IgD-negative memory B cell (primary cell): Measurements from ENCODE around the gene RSPO1. TPM values are rescaled to one million over a fixed set of nuclear protein-coding genes. Genes with fewer than 3 reads are reported as not detected.
"Not testable (repeated sequence)": the region's sequence is repeated elsewhere in the genome, so short reads cannot be mapped to it uniquely, and the experiment has no call there.

Experiments used
- H3K27ac Mint-ChIP-seq, 3 donors: one replicate each; pipeline ENCODE4 v1.8.0; 2020 to 2022; ENCODE audit warnings: mild to moderate bottlenecking in 3 of 3, mixed read lengths in 3 of 3, moderate library complexity in 1 of 3
- H3K27me3 Mint-ChIP-seq: one replicate; pipeline ENCODE4 v1.8.0; 2021; ENCODE audit warnings: mixed read lengths
- H3K36me3 Mint-ChIP-seq: one replicate; pipeline ENCODE4 v1.8.0; 2020; ENCODE audit warnings: mild to moderate bottlenecking, mixed read lengths
- H3K4me1 Mint-ChIP-seq, 3 donors: one replicate each; pipeline ENCODE4 v1.8.0; 2020 to 2022; ENCODE audit warnings: mixed read lengths in 3 of 3, mild to moderate bottlenecking in 1 of 3
- H3K4me3 Mint-ChIP-seq, 4 donors: one replicate each; pipeline ENCODE4 v1.8.0; 2020 to 2022; ENCODE audit warnings: mild to moderate bottlenecking in 4 of 4, mixed read lengths in 4 of 4, moderate library complexity in 3 of 4
- H3K9me3 Mint-ChIP-seq, 3 donors: one replicate each; pipeline ENCODE4 v1.8.0; 2020 to 2021; ENCODE audit warnings: mixed read lengths in 3 of 3, mild to moderate bottlenecking in 1 of 3
- polyA plus RNA-seq: library from polyadenylated mRNA; unstranded; fragments of 300-500 nt; fragmentation: Illumina TruSeq; gene quantifications from one replicate; pipeline ENCODE4 v1.2.3, GENCODE V29; 2021

Gene RSPO1, protein sequence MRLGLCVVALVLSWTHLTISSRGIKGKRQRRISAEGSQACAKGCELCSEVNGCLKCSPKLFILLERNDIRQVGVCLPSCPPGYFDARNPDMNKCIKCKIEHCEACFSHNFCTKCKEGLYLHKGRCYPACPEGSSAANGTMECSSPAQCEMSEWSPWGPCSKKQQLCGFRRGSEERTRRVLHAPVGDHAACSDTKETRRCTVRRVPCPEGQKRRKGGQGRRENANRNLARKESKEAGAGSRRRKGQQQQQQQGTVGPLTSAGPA
- not detected for polyA plus RNA-seq

- Mint-ChIP-seq H3K27me3 (peaks cover 72% of the 10 kb centered on the region), H3K27ac (peak within 1 kb of the TSS in 1 of 3 donors; percentile 26), H3K4me3 (peak within 1 kb of the TSS in 3 of 4 donors; percentile 30 to 86 (median 76)), H3K9me3 (no peaks in the 10 kb centered on the region), H3K36me3 (no peaks in the 10 kb centered on the region), H3K4me1 (peaks cover 0 to 10% (median 7%) of the 10 kb centered on the region in 3 donors)
Measured at GRCh38 chr1:37634244-37634991, at the start of gene RSPO1. RSPO1 (minus strand) TSS chr1:37634892; CDS start chr1:37629661, 5,231 bp downstream.

GRCh38 chr1:37684182-37684581 lies 49.5 kb upstream of the RSPO1 start:
- peaks cover 2 to 19% (median 10%) of the 10 kb centered on the region in 3 donors for H3K4me1 Mint-ChIP-seq
- H3K4me3 Mint-ChIP-seq, H3K27me3 Mint-ChIP-seq, H3K9me3 Mint-ChIP-seq, H3K36me3 Mint-ChIP-seq, H3K27ac Mint-ChIP-seq: not testable (repeated sequence)

DNA sequence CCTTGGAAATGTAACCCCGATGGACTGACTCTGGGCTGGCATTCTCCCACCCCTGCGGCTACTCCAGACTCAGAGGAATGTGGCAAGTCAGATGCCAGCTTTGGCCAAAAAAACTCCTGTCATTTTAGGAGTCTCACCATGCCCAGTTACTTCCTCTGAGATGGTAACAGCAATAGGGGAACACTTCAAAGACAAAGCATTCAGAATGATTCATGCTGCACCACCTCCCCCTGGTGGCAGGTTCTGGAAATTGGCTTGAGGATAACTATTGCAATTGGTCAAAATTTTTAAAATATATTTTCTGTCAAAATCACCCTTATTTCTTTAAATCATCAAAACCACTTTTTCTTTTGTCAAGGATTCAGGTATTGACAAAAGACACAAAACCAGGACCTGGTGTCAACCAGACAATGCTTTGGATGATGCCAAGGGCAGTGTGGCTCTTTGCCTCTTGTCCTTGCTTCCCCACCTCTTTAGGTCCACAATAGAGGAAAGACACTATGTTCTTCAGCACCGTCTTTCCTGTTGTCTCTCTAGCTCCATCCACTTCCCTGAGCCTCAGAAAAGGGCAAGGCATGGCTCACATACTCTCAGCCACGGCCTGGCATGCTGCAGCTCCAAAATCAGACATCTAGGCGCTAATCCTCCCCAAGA lies 47.8 kb upstream of the RSPO1 start:
- Mint-ChIP-seq H3K4me3 (no peak overlapping the region), H3K27ac (peak overlapping the region in 2 of 3 donors; percentile 44 to 57), H3K36me3 (peaks cover 8% of the 10 kb centered on the region)

GRCh38 chr1:37680933-37681332 lies 46.2 kb upstream of the RSPO1 start:
- H3K27ac Mint-ChIP-seq, result no peak overlapping the region
- H3K36me3 Mint-ChIP-seq, result peaks cover 8% of the 10 kb centered on the region
- H3K4me3 Mint-ChIP-seq, result no peak overlapping the region
- H3K4me1 Mint-ChIP-seq, result peaks cover 9 to 16% (median 15%) of the 10 kb centered on the region in 3 donors
- no peaks in the 10 kb centered on the region for H3K27me3 Mint-ChIP-seq
- no peaks in the 10 kb centered on the region for H3K9me3 Mint-ChIP-seq

More for the DNA sequence above, 47.8 kb upstream of the RSPO1 start:
- Mint-ChIP-seq H3K9me3 (no peaks in the 10 kb centered on the region), H3K27me3 (no peaks in the 10 kb centered on the region), H3K4me1 (peaks cover 0 to 8% (median 3%) of the 10 kb centered on the region in 3 donors)

DNA sequence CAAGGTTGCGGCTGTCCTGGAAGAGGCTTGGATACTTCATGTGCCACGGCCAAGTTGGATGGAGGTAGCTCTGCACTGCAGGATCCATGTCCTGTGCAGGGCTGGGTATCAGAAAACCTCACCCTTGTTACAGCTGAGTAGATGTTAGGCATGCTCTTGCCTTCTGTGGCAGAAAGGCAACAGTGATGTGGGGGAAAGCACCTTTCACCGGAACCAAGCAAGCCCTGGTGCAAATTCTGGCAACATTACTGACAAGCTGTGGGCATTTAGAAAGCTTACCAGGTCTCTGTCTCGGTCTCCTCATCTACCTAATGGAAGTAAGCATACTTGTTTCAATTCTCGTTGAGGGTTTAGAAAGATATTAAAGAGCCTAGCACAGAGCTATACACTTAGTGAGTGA lies 43.1 kb upstream of the RSPO1 start:
- H3K27ac Mint-ChIP-seq, result no peak overlapping the region
- peaks cover 9 to 22% (median 21%) of the 10 kb centered on the region in 3 donors for H3K4me1 Mint-ChIP-seq
- no peaks in the 10 kb centered on the region for H3K9me3 Mint-ChIP-seq
- H3K36me3 Mint-ChIP-seq, result peaks cover 6% of the 10 kb centered on the region
- no peak overlapping the region for H3K4me3 Mint-ChIP-seq
- no peaks in the 10 kb centered on the region for H3K27me3 Mint-ChIP-seq

GRCh38 chr1:37677143-37677439 lies 42.4 kb upstream of the RSPO1 start:
- peaks cover 6% of the 10 kb centered on the region for H3K36me3 Mint-ChIP-seq
- H3K27me3 Mint-ChIP-seq, result no peaks in the 10 kb centered on the region
- H3K27ac Mint-ChIP-seq, result peak overlapping the region in 1 of 3 donors; percentile 82
- H3K9me3 Mint-ChIP-seq, result no peaks in the 10 kb centered on the region
- peaks cover 9 to 20% (median 19%) of the 10 kb centered on the region in 3 donors for H3K4me1 Mint-ChIP-seq
- H3K4me3 Mint-ChIP-seq, result no peak overlapping the region

- peaks cover 9 to 19% (median 18%) of the 10 kb centered on the region in 3 donors for H3K4me1 Mint-ChIP-seq
- peaks cover 6% of the 10 kb centered on the region for H3K36me3 Mint-ChIP-seq
- peak overlapping the region in 2 of 4 donors; percentile 53 to 82 for H3K4me3 Mint-ChIP-seq
- H3K27ac Mint-ChIP-seq, result peak overlapping the region; percentile 36 to 82 (median 81)
- no peaks in the 10 kb centered on the region for H3K27me3 Mint-ChIP-seq
- no peaks in the 10 kb centered on the region for H3K9me3 Mint-ChIP-seq
Measured at GRCh38 chr1:37676281-37677142, 41.8 kb upstream of the RSPO1 start.

DNA sequence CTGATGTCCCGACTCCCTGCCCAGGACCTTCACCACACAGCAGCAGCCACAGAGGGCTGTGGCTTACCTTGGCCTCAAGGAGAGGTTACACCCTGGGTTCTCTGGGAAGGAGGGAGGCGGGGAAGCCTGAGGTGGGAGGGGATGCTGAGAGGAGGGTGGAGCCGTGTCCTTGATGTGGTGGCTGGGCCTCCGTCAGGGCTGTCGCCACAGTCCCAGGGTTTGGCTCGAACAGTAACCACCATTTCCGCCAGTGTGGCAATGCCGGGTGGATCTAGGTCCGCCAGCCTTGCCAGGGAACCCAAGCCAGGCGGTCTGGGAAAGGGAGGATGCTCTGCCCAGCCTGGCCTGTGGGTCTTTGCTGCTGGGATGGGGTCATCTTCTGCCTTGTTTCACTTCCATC lies 39.2 kb upstream of the RSPO1 start:
- Mint-ChIP-seq H3K4me1 (peaks cover 9 to 20% (median 18%) of the 10 kb centered on the region in 3 donors), H3K27ac (no peak overlapping the region), H3K27me3 (no peaks in the 10 kb centered on the region), H3K4me3 (no peak overlapping the region), H3K9me3 (no peaks in the 10 kb centered on the region), H3K36me3 (peaks cover 3% of the 10 kb centered on the region)

DNA sequence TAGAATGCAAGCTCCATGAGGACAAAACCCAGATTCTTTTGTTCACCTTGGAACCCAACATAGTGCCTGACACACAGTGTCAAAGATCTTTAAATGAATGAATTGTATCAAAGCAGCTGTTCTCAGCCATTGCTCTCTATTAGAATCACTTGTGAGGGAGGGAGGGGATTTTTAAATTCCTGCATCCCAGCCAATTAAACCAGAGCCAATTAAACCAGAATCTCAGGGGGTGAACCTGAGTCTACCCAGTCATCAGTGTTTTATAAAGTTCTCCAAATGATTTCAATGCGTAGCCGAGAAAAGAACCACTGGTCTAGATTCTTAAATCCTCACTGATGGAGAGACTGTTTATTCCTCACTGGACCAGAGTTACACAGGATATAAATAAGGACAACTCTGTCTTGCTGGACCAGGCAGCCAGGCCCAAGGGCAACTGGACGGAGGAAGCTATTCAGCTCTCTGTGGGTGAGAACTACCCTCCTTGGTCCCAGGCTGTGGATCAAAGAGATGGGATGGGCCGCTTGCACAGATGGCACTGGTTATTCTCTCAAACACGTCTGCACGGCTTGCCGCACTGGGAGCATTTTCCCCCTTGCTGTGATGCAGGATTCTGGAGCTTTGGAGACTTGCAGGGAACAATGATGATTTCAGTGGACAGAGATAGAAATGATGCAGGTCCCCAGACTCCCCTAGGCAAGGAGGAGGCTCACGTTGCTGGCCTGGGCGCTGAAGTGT lies 37.6 kb upstream of the RSPO1 start:
- H3K27ac Mint-ChIP-seq, result no peak overlapping the region
- no peaks in the 10 kb centered on the region for H3K36me3 Mint-ChIP-seq
- H3K4me3 Mint-ChIP-seq, result no peak overlapping the region
- peaks cover 9 to 20% (median 18%) of the 10 kb centered on the region in 3 donors for H3K4me1 Mint-ChIP-seq
- no peaks in the 10 kb centered on the region for H3K9me3 Mint-ChIP-seq
- no peaks in the 10 kb centered on the region for H3K27me3 Mint-ChIP-seq

DNA sequence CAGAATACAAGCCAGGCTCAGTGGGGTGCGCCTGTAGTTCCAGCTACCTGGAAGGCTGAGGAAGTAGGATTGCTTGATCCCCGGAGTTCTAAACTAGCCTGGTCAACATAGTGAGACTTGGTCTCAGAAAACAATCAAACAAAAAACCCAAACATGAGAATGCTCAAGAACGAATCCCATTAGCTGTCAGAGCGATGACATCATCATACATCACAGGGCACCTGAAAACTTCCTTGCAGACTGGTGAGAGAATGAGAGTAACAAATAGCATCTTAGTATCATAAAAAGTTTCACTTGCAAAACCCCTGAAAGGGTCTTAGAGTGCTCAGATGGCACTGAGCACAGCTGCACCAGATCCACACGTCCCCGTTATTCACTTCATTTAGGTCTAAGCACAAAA lies 36.6 kb upstream of the RSPO1 start:
- no peaks in the 10 kb centered on the region for H3K9me3 Mint-ChIP-seq
- no peak overlapping the region for H3K4me3 Mint-ChIP-seq
- no peaks in the 10 kb centered on the region for H3K36me3 Mint-ChIP-seq
- H3K27me3 Mint-ChIP-seq, result no peaks in the 10 kb centered on the region
- peaks cover 3 to 14% (median 10%) of the 10 kb centered on the region in 3 donors for H3K4me1 Mint-ChIP-seq
- no peak overlapping the region for H3K27ac Mint-ChIP-seq

- peaks cover 0 to 4% (median 1%) of the 10 kb centered on the region in 3 donors for H3K4me1 Mint-ChIP-seq
- H3K27ac Mint-ChIP-seq, result no peak overlapping the region
- no peak overlapping the region for H3K4me3 Mint-ChIP-seq
- H3K36me3 Mint-ChIP-seq, result no peaks in the 10 kb centered on the region
- no peaks in the 10 kb centered on the region for H3K27me3 Mint-ChIP-seq
- no peaks in the 10 kb centered on the region for H3K9me3 Mint-ChIP-seq
Measured at GRCh38 chr1:37670133-37670532, 35.4 kb upstream of the RSPO1 start.

GRCh38 chr1:37667023-37667671 lies 32.5 kb upstream of the RSPO1 start:
- Mint-ChIP-seq H3K4me1 (peaks cover 0 to 3% (median 0%) of the 10 kb centered on the region in 3 donors), H3K36me3 (no peaks in the 10 kb centered on the region), H3K27ac (peak overlapping the region in 1 of 3 donors; percentile 47), H3K9me3 (no peaks in the 10 kb centered on the region), H3K4me3 (no peak overlapping the region), H3K27me3 (no peaks in the 10 kb centered on the region)

GRCh38 chr1:37666241-37666867 lies 31.7 kb upstream of the RSPO1 start:
- H3K4me3 Mint-ChIP-seq, result no peak overlapping the region
- H3K4me1 Mint-ChIP-seq, result peaks cover 0 to 2% (median 0%) of the 10 kb centered on the region in 3 donors
- H3K9me3 Mint-ChIP-seq, result no peaks in the 10 kb centered on the region
- peak overlapping the region in 1 of 3 donors; percentile 47 for H3K27ac Mint-ChIP-seq
- H3K36me3 Mint-ChIP-seq, result no peaks in the 10 kb centered on the region
- no peaks in the 10 kb centered on the region for H3K27me3 Mint-ChIP-seq
